ENCODE data around the gene SBK1. TPM values are rescaled to one million over a fixed set of nuclear protein-coding genes. Genes with fewer than 3 reads are reported as not detected.
A peak's percentile ranks its signal among the peaks of the same experiment; 100 is the strongest.
"Not testable (repeated sequence)": the region's sequence is repeated elsewhere in the genome, so short reads cannot be mapped to it uniquely, and the experiment has no call there.

SBK1 gene
- total and polyA plus RNA-seq, 4 donors = 0.90 to 2.7 (median 2.3) TPM

GRCh38 chr16:28324887-28325279 lies 32.6 kb downstream of the SBK1 start:
- WGBS, 2 donors = 87% methylated on average over 3 of the region's 3 CpGs
- TF ChIP-seq CTCF (IDR thresholded peaks at IDR 0.05; ENCODE audit: control extremely low read depth, extremely low read depth) = no peak
- DNase-seq (no peak), ATAC-seq (ENCODE audit: insufficient read depth, low FRiP score) (no peak)
- Histone ChIP-seq H3K36me3 (ENCODE audit: control insufficient read depth in 4 of 4, insufficient read depth in 4 of 4, low read length in 4 of 4) (no peaks in the 10 kb centered on the region), H3K9ac (ENCODE audit: insufficient read depth in 1 of 2, low read length in 2 of 2) (no peak overlapping the region), H3K27me3 (ENCODE audit: control insufficient read depth in 3 of 3, insufficient read depth in 3 of 3, low read length in 2 of 3) (no peaks in the 10 kb centered on the region), H3K27ac (ENCODE audit: low read depth in 1 of 2, low read length in 1 of 2) (no peak overlapping the region), H3K9me3 (ENCODE audit: control insufficient read depth in 4 of 4, insufficient read depth in 3 of 4, low read length in 3 of 4) (no peaks in the 10 kb centered on the region), H3K4me3 (no peak overlapping the region), H3K4me1 (ENCODE audit: control insufficient read depth in 5 of 5, insufficient read depth in 5 of 5, low read length in 5 of 5) (no peaks in the 10 kb centered on the region)

GRCh38 chr16:28326881-28327610 lies 34.7 kb downstream of the SBK1 start:
- Histone ChIP-seq H3K9me3 (ENCODE audit: control insufficient read depth in 4 of 4, insufficient read depth in 3 of 4, low read length in 3 of 4) (no peaks in the 10 kb centered on the region), H3K4me1 (ENCODE audit: control insufficient read depth in 5 of 5, insufficient read depth in 5 of 5, low read length in 5 of 5) (no peaks in the 10 kb centered on the region), H3K27ac (ENCODE audit: low read depth in 1 of 2, low read length in 1 of 2) (no peak overlapping the region), H3K9ac (ENCODE audit: insufficient read depth in 1 of 2, low read length in 2 of 2) (no peak overlapping the region), H3K4me3 (no peak overlapping the region), H3K27me3 (ENCODE audit: control insufficient read depth in 3 of 3, insufficient read depth in 3 of 3, low read length in 2 of 3) (no peaks in the 10 kb centered on the region), H3K36me3 (ENCODE audit: control insufficient read depth in 4 of 4, insufficient read depth in 4 of 4, low read length in 4 of 4) (no peaks in the 10 kb centered on the region)
- peak; percentile 53 for TF ChIP-seq CTCF (IDR thresholded peaks at IDR 0.05; ENCODE audit: control extremely low read depth, extremely low read depth)
- ATAC-seq (ENCODE audit: insufficient read depth, low FRiP score) = peak; percentile 56
- DNase-seq = peak; percentile 45 to 56 (median 47)
- 53 to 58% methylated on average over 12 of the region's 12 CpGs for WGBS, 2 donors

- not testable (repeated sequence) for H3K4me3 ChIP-seq; H3K27ac ChIP-seq (ENCODE audit: low read depth in 1 of 2, low read length in 1 of 2); H3K36me3 ChIP-seq (ENCODE audit: control insufficient read depth in 4 of 4, insufficient read depth in 4 of 4, low read length in 4 of 4); ATAC-seq (ENCODE audit: insufficient read depth, low FRiP score); H3K27me3 ChIP-seq (ENCODE audit: control insufficient read depth in 3 of 3, insufficient read depth in 3 of 3, low read length in 2 of 3); H3K9me3 ChIP-seq (ENCODE audit: control insufficient read depth in 4 of 4, insufficient read depth in 3 of 4, low read length in 3 of 4); H3K4me1 ChIP-seq (ENCODE audit: control insufficient read depth in 5 of 5, insufficient read depth in 5 of 5, low read length in 5 of 5); H3K9ac ChIP-seq (ENCODE audit: insufficient read depth in 1 of 2, low read length in 2 of 2)
- 29 to 50% methylated on average over 8 to 9 of the region's 9 CpGs for WGBS, 2 donors
- peak in 2 of 3 donors; percentile 11 for DNase-seq
Measured at GRCh38 chr16:28330232-28330631, 37.9 kb downstream of the SBK1 start.

GRCh38 chr16:28330981-28331380 lies 38.7 kb downstream of the SBK1 start:
- not testable (repeated sequence) for H3K27me3 ChIP-seq (ENCODE audit: control insufficient read depth in 3 of 3, insufficient read depth in 3 of 3, low read length in 2 of 3); H3K4me3 ChIP-seq; DNase-seq; H3K4me1 ChIP-seq (ENCODE audit: control insufficient read depth in 5 of 5, insufficient read depth in 5 of 5, low read length in 5 of 5); H3K36me3 ChIP-seq (ENCODE audit: control insufficient read depth in 4 of 4, insufficient read depth in 4 of 4, low read length in 4 of 4); H3K9me3 ChIP-seq (ENCODE audit: control insufficient read depth in 4 of 4, insufficient read depth in 3 of 4, low read length in 3 of 4); H3K27ac ChIP-seq (ENCODE audit: low read depth in 1 of 2, low read length in 1 of 2); H3K9ac ChIP-seq (ENCODE audit: insufficient read depth in 1 of 2, low read length in 2 of 2); ATAC-seq (ENCODE audit: insufficient read depth, low FRiP score)
- 73 to 75% methylated on average over 2 of the region's 2 CpGs for WGBS, 2 donors

- not testable (repeated sequence) for H3K4me1 ChIP-seq (ENCODE audit: control insufficient read depth in 5 of 5, insufficient read depth in 5 of 5, low read length in 5 of 5); H3K4me3 ChIP-seq; H3K9ac ChIP-seq (ENCODE audit: insufficient read depth in 1 of 2, low read length in 2 of 2); H3K27me3 ChIP-seq (ENCODE audit: control insufficient read depth in 3 of 3, insufficient read depth in 3 of 3, low read length in 2 of 3); ATAC-seq (ENCODE audit: insufficient read depth, low FRiP score); H3K27ac ChIP-seq (ENCODE audit: low read depth in 1 of 2, low read length in 1 of 2); H3K9me3 ChIP-seq (ENCODE audit: control insufficient read depth in 4 of 4, insufficient read depth in 3 of 4, low read length in 3 of 4); H3K36me3 ChIP-seq (ENCODE audit: control insufficient read depth in 4 of 4, insufficient read depth in 4 of 4, low read length in 4 of 4); DNase-seq
- 66 to 82% methylated on average over 4 to 5 of the region's 6 CpGs for WGBS, 2 donors
Measured at GRCh38 chr16:28332632-28333031, 40.3 kb downstream of the SBK1 start.

- not testable (repeated sequence) for H3K9me3 ChIP-seq (ENCODE audit: control insufficient read depth in 4 of 4, insufficient read depth in 3 of 4, low read length in 3 of 4); ATAC-seq (ENCODE audit: insufficient read depth, low FRiP score); H3K4me1 ChIP-seq (ENCODE audit: control insufficient read depth in 5 of 5, insufficient read depth in 5 of 5, low read length in 5 of 5); H3K4me3 ChIP-seq; H3K36me3 ChIP-seq (ENCODE audit: control insufficient read depth in 4 of 4, insufficient read depth in 4 of 4, low read length in 4 of 4); DNase-seq; H3K27me3 ChIP-seq (ENCODE audit: control insufficient read depth in 3 of 3, insufficient read depth in 3 of 3, low read length in 2 of 3); H3K9ac ChIP-seq (ENCODE audit: insufficient read depth in 1 of 2, low read length in 2 of 2); H3K27ac ChIP-seq (ENCODE audit: low read depth in 1 of 2, low read length in 1 of 2)
- WGBS, 2 donors = 91 to 92% methylated on average over 8 of the region's 8 CpGs
Measured at GRCh38 chr16:28335678-28336077, 43.4 kb downstream of the SBK1 start.
